Panc1 (cell line): Measurements from ENCODE around the gene SPECC1. TPM values are rescaled to one million over a fixed set of nuclear protein-coding genes. Genes with fewer than 3 reads are reported as not detected.

Experiments
- ATAC-seq: fragments of 200-7000 bp; cut with Tn5 transposase; 2 replicates; pipeline ENCODE4 v1.9.1; 2020; ENCODE audit warnings: mild to moderate bottlenecking, moderate library complexity
- BruUV-seq: library from RNA; stranded (reverse); fragments of 400-500 nt; replicated peaks from 2 replicates; lab custom pipeline; 2021; lab: Mats Ljungman, UMichigan
- CTCF ChIA-PET: fragments of 300-600 bp; sonication (Branson Sonifier 250); formaldehyde crosslinking; loops from one replicate; lab custom pipeline; 2022; ENCODE audit warnings: antibody characterized with exemption; lab: Charles Lee
- POLR2A ChIA-PET: fragments of 300-600 bp; sonication (Branson Sonifier 250); formaldehyde crosslinking; loops from one replicate; lab custom pipeline; 2022; ENCODE audit warnings: antibody characterized with exemption; lab: Charles Lee
- DNase-seq: peaks from one replicate; pipeline ENCODE4 v3.0.0-alpha.2; 2010; ENCODE audit warnings: low read depth, low spot score
- H3K27ac ChIP-seq: 2 replicates; pipeline ENCODE4 v1.5.1; 2011; ENCODE audit warnings: mild to moderate bottlenecking, low read length, inconsistent platforms
- H3K27me3 ChIP-seq: fragments of 200-500 bp; sonication (Bioruptor generic); 2 replicates; pipeline ENCODE4 v1.6.0; 2014; ENCODE audit warnings: low read length, inconsistent platforms; ENCODE audit not compliant: control insufficient read depth, insufficient read depth
- H3K36me3 ChIP-seq: fragments of 200-500 bp; sonication (Bioruptor generic); 2 replicates; pipeline ENCODE4 v1.5.1; 2014; ENCODE audit warnings: inconsistent platforms, mild to moderate bottlenecking, low read length, moderate library complexity; ENCODE audit not compliant: control insufficient read depth, insufficient read depth
- H3K4me1 ChIP-seq: 2 replicates; pipeline ENCODE4 v1.5.1; 2011; ENCODE audit warnings: inconsistent platforms, mild to moderate bottlenecking, low read length, moderate library complexity; ENCODE audit not compliant: control insufficient read depth, insufficient read depth
- H3K4me3 ChIP-seq, 2 experiments: 2 replicates each; pipeline ENCODE4 v1.5.1; 2011 to 2012; ENCODE audit warnings: low read depth in 2 of 2, low read length in 2 of 2, mild to moderate bottlenecking in 2 of 2, inconsistent platforms in 1 of 2, moderate library complexity in 1 of 2
- H3K9me3 ChIP-seq: fragments of 200-500 bp; sonication (Bioruptor generic); 2 replicates; pipeline ENCODE4 v1.5.1; 2014; ENCODE audit warnings: low read depth, mild to moderate bottlenecking, inconsistent platforms, low read length, moderate library complexity; ENCODE audit not compliant: control insufficient read depth, insufficient read depth
- POLR2AphosphoS5 ChIP-seq: IDR thresholded peaks from 2 replicates; pipeline ENCODE4 v1.6.1; 2012; ENCODE audit warnings: mild to moderate bottlenecking, low read depth, low read length, moderate library complexity
- REST ChIP-seq, 2 experiments: IDR thresholded peaks; 2 replicates each; pipeline ENCODE4 v1.6.1; 2011 to 2012; ENCODE audit warnings: low read depth in 2 of 2, control low read depth in 1 of 2, low read length in 1 of 2, mild to moderate bottlenecking in 1 of 2, moderate library complexity in 1 of 2; ENCODE audit not compliant: insufficient read depth in 1 of 2
- SIN3A ChIP-seq: IDR thresholded peaks from 2 replicates; pipeline ENCODE4 v1.6.1; 2012; ENCODE audit warnings: low read depth, mild to moderate bottlenecking, low read length, moderate library complexity, borderline replicate concordance; ENCODE audit not compliant: insufficient read depth
- TCF7L2 ChIP-seq: IDR thresholded peaks from 2 replicates; pipeline ENCODE4 v1.6.1; 2011; ENCODE audit warnings: mild to moderate bottlenecking, low read depth, low read length, inconsistent platforms
- in situ Hi-C: cut with HindIII; loops from 2 replicates; pipeline ENCODE4 v1.10.0; 2016; ENCODE audit warnings: low sequenced_read_pairs, low pct_unique_long_range_greater_than_20kb
- intact Hi-C: fragments of 100-400 bp; cut with micrococcal nuclease; formaldehyde crosslinking; loops from one replicate; pipeline ENCODE4 v1.10.0; 2022; ENCODE audit not compliant: unreplicated experiment
- total RNA-seq: library from RNA; stranded (reverse); gene quantifications from one replicate; pipeline ENCODE4 v1.2.1, GENCODE V29; 2021; ENCODE audit not compliant: unreplicated experiment
- TF ChIP-seq, protein P1 (sequence below): fragments of 450-650 bp; IDR thresholded peaks from 2 replicates; pipeline ENCODE4 v1.5.1; 2017; ENCODE audit warnings: mild to moderate bottlenecking

SPECC1 gene
- total RNA-seq, 1 experiment from 2014 or later, result 80.8 TPM

- intact Hi-C loops (no loop called here), in situ Hi-C loops (no loop called here)
- DNase-seq (no peak), ATAC-seq (no peak)
- Histone ChIP-seq H3K4me3 (no peak overlapping the region), H3K27me3 (no peaks in the 10 kb centered on the region), H3K36me3 (peaks cover 5% of the 10 kb centered on the region), H3K27ac (no peak overlapping the region), H3K4me1 (no peaks in the 10 kb centered on the region), H3K9me3 (no peaks in the 10 kb centered on the region; the same call in 1 of the 2 replicates)
- ChIA-PET POLR2A (interaction anchor here (0.7 kb wide), 1 partner anchor 30 kb away, joined by 3 read pairs; no protein-coding TSS in a partner anchor), CTCF (no interaction called here)
- no peak for TF ChIP-seq REST (IDR thresholded peaks at IDR 0.05; ENCODE audit: insufficient read depth in 1 of 2, low read depth in 2 of 2, low read length in 1 of 2)
- no peak for TF ChIP-seq SIN3A
- BruUV-seq, result no TSS peak
These were observed 244.2 kb downstream of the SPECC1 start for GRCh38 chr17:20253323-20253722.

- Histone ChIP-seq H3K4me3 (no peak overlapping the region), H3K27me3 (no peaks in the 10 kb centered on the region), H3K27ac (no peak overlapping the region), H3K4me1 (no peaks in the 10 kb centered on the region), H3K9me3 (no peaks in the 10 kb centered on the region), H3K36me3 (peaks cover 2% of the 10 kb centered on the region)
- CTCF ChIA-PET, result no interaction called here
- no TSS peak for BruUV-seq
- no peak for TF ChIP-seq POLR2AphosphoS5
- TF ChIP-seq REST (IDR thresholded peaks at IDR 0.05; ENCODE audit: insufficient read depth in 1 of 2, low read depth in 2 of 2, low read length in 1 of 2), result no peak
- no peak for TF ChIP-seq TCF7L2
- no peak for TF ChIP-seq SIN3A
- TF ChIP-seq, protein P1, sequence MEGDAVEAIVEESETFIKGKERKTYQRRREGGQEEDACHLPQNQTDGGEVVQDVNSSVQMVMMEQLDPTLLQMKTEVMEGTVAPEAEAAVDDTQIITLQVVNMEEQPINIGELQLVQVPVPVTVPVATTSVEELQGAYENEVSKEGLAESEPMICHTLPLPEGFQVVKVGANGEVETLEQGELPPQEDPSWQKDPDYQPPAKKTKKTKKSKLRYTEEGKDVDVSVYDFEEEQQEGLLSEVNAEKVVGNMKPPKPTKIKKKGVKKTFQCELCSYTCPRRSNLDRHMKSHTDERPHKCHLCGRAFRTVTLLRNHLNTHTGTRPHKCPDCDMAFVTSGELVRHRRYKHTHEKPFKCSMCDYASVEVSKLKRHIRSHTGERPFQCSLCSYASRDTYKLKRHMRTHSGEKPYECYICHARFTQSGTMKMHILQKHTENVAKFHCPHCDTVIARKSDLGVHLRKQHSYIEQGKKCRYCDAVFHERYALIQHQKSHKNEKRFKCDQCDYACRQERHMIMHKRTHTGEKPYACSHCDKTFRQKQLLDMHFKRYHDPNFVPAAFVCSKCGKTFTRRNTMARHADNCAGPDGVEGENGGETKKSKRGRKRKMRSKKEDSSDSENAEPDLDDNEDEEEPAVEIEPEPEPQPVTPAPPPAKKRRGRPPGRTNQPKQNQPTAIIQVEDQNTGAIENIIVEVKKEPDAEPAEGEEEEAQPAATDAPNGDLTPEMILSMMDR, result no peak
- no peak for ATAC-seq
- DNase-seq, result no peak
- intact Hi-C loops (no loop called here), in situ Hi-C loops (no loop called here)
- POLR2A ChIA-PET, result no interaction called here
These were observed 245.4 kb downstream of the SPECC1 start for GRCh38 chr17:20254541-20254940.
